HEK293T (cell line): Measurements from ENCODE around the gene TTC7B.

Experiments
- CTCF ChIA-PET: fragments of 350-600 bp; formaldehyde crosslinking; extraction: SDS; loops from one replicate; lab custom pipeline; 2021; ENCODE audit warnings: antibody characterized with exemption, inconsistent platforms; lab: Yijun Ruan, JAX
- POLR2A ChIA-PET: fragments of 350-600 bp; formaldehyde crosslinking; extraction: SDS; loops from one replicate; lab custom pipeline; 2020; ENCODE audit warnings: antibody characterized with exemption, inconsistent platforms; lab: Yijun Ruan, JAX
- DNase-seq: peaks from one replicate; pipeline ENCODE4 v3.0.0; 2012; ENCODE audit warnings: mixed read lengths; ENCODE audit errors: extremely low spot score
- ARNT ChIP-seq: fragments of 450-650 bp; IDR thresholded peaks from 2 replicates; pipeline ENCODE4 v1.6.1; 2017; ENCODE audit warnings: mild to moderate bottlenecking
- BHLHE40 ChIP-seq: fragments of 450-650 bp; IDR thresholded peaks from 2 replicates; pipeline ENCODE4 v1.6.1; 2016; ENCODE audit warnings: mild to moderate bottlenecking, moderate library complexity, borderline replicate concordance
- CTBP1 ChIP-seq: fragments of 450-650 bp; IDR thresholded peaks from 2 replicates; pipeline ENCODE4 v1.6.1; 2016; ENCODE audit warnings: borderline replicate concordance
- ELF4 ChIP-seq: fragments of 450-650 bp; IDR thresholded peaks from 2 replicates; pipeline ENCODE4 v1.6.1; 2017; ENCODE audit warnings: antibody characterized with exemption
- FOXA1 ChIP-seq: fragments of 450-650 bp; IDR thresholded peaks from 2 replicates; pipeline ENCODE4 v1.6.1; 2016; ENCODE audit warnings: mild to moderate bottlenecking
- FOXK2 ChIP-seq: fragments of 450-650 bp; IDR thresholded peaks from 2 replicates; pipeline ENCODE4 v1.6.1; 2016; ENCODE audit warnings: mild to moderate bottlenecking
- FOXM1 ChIP-seq: fragments of 450-650 bp; IDR thresholded peaks from 2 replicates; pipeline ENCODE4 v1.6.1; 2017; ENCODE audit warnings: mild to moderate bottlenecking, borderline replicate concordance
- HDGF ChIP-seq: fragments of 450-650 bp; IDR thresholded peaks from 2 replicates; pipeline ENCODE4 v1.6.1; 2017; ENCODE audit warnings: antibody characterized with exemption, borderline replicate concordance
- L3MBTL2 ChIP-seq: fragments of 450-650 bp; conservative IDR thresholded peaks from 2 replicates; pipeline ENCODE4 v1.6.1; 2016; ENCODE audit warnings: mild to moderate bottlenecking
- LEF1 ChIP-seq: fragments of 450-650 bp; IDR thresholded peaks from 2 replicates; pipeline ENCODE4 v1.6.1; 2017; ENCODE audit warnings: mild to moderate bottlenecking, borderline replicate concordance
- NFRKB ChIP-seq: fragments of 450-650 bp; IDR thresholded peaks from 2 replicates; pipeline ENCODE4 v1.6.1; 2016; ENCODE audit warnings: mild to moderate bottlenecking, moderate library complexity
- PKNOX1 ChIP-seq: fragments of 450-650 bp; IDR thresholded peaks from 2 replicates; pipeline ENCODE4 v1.6.1; 2016
- SP1 ChIP-seq: fragments of 450-650 bp; IDR thresholded peaks from 2 replicates; pipeline ENCODE4 v1.6.1; 2017
- SUZ12 ChIP-seq: fragments of 450-650 bp; IDR thresholded peaks from 2 replicates; pipeline ENCODE4 v1.6.1; 2016; ENCODE audit warnings: mild to moderate bottlenecking
- TARDBP ChIP-seq: fragments of 450-650 bp; IDR thresholded peaks from 2 replicates; pipeline ENCODE4 v1.6.1; 2016
- ZNF384 ChIP-seq: fragments of 450-650 bp; IDR thresholded peaks from 2 replicates; pipeline ENCODE4 v1.6.1; 2016

TTC7B gene

GRCh38 chr14:90583427-90583826 lies 232.8 kb downstream of the TTC7B start:
- ChIA-PET POLR2A (no interaction called here), CTCF (no interaction called here)
- no peak for TF ChIP-seq NFRKB
- no peak for TF ChIP-seq FOXA1
- TF ChIP-seq PKNOX1 = no peak
- no peak for TF ChIP-seq LEF1
- no peak for TF ChIP-seq HDGF
- no peak for TF ChIP-seq SUZ12
- no peak for TF ChIP-seq SP1
- TF ChIP-seq FOXM1 = no peak
- no peak for TF ChIP-seq ZNF384
- TF ChIP-seq L3MBTL2 = no peak
- no peak for DNase-seq

- ChIA-PET POLR2A (no interaction called here), CTCF (no interaction called here)
- no peak for TF ChIP-seq SUZ12
- no peak for TF ChIP-seq PKNOX1
- TF ChIP-seq ELF4 = no peak
- no peak for TF ChIP-seq SP1
- no peak for TF ChIP-seq ZNF384
- TF ChIP-seq LEF1 = no peak
- TF ChIP-seq BHLHE40 = no peak
- DNase-seq = no peak
These were observed 234.1 kb downstream of the TTC7B start for GRCh38 chr14:90582166-90582565.

- DNase-seq = no peak
- ChIA-PET CTCF (no interaction called here), POLR2A (no interaction called here)
- no peak for TF ChIP-seq HDGF
- no peak for TF ChIP-seq SUZ12
- TF ChIP-seq LEF1 = no peak
- no peak for TF ChIP-seq NFRKB
- no peak for TF ChIP-seq FOXM1
- TF ChIP-seq FOXA1 = no peak
- no peak for TF ChIP-seq SP1
- no peak for TF ChIP-seq FOXK2
- TF ChIP-seq L3MBTL2 = no peak
- TF ChIP-seq PKNOX1 = no peak
- no peak for TF ChIP-seq TARDBP
These were observed 234.5 kb downstream of the TTC7B start for GRCh38 chr14:90581745-90582144.

GRCh38 chr14:90580377-90581335 lies 235.6 kb downstream of the TTC7B start:
- TF ChIP-seq FOXA1 (no peak), LEF1 (no peak), NFRKB (no peak), L3MBTL2 (no peak), FOXM1 (no peak), PKNOX1 (no peak), ARNT (no peak), SUZ12 (no peak), HDGF (no peak), TARDBP (no peak), BHLHE40 (no peak), CTBP1 (no peak), SP1 (no peak), FOXK2 (no peak), ZNF384 (no peak), ELF4 (no peak)
- no peak for DNase-seq
- POLR2A ChIA-PET = no interaction called here
- CTCF ChIA-PET = no interaction called here

GRCh38 chr14:90579816-90580215 lies 236.4 kb downstream of the TTC7B start:
- no peak for TF ChIP-seq HDGF
- no peak for TF ChIP-seq FOXM1
- no peak for TF ChIP-seq L3MBTL2
- TF ChIP-seq BHLHE40 = no peak
- TF ChIP-seq ZNF384 = no peak
- TF ChIP-seq FOXA1 = no peak
- TF ChIP-seq SP1 = no peak
- no peak for TF ChIP-seq NFRKB
- no peak for TF ChIP-seq SUZ12
- no peak for TF ChIP-seq CTBP1
- no peak for DNase-seq
- POLR2A ChIA-PET = no interaction called here
- CTCF ChIA-PET = no interaction called here

- TF ChIP-seq BHLHE40 = no peak
- no peak for TF ChIP-seq SP1
- TF ChIP-seq FOXK2 = no peak
- TF ChIP-seq PKNOX1 = no peak
- no peak for TF ChIP-seq FOXA1
- no peak for TF ChIP-seq TARDBP
- no peak for TF ChIP-seq FOXM1
- no peak for TF ChIP-seq NFRKB
- TF ChIP-seq CTBP1 = no peak
- TF ChIP-seq LEF1 = no peak
- TF ChIP-seq ZNF384 = no peak
- TF ChIP-seq ELF4 = no peak
- no peak for TF ChIP-seq SUZ12
- no peak for TF ChIP-seq HDGF
- no peak for TF ChIP-seq L3MBTL2
- no peak for TF ChIP-seq ARNT
- ChIA-PET POLR2A (no interaction called here), CTCF (no interaction called here)
- no peak for DNase-seq
These were observed 237.1 kb downstream of the TTC7B start for GRCh38 chr14:90579088-90579487.
